Measurements from ENCODE around the gene CSPG4.
A peak's percentile ranks its signal among the peaks of the same experiment; 100 is the strongest.

DNA sequence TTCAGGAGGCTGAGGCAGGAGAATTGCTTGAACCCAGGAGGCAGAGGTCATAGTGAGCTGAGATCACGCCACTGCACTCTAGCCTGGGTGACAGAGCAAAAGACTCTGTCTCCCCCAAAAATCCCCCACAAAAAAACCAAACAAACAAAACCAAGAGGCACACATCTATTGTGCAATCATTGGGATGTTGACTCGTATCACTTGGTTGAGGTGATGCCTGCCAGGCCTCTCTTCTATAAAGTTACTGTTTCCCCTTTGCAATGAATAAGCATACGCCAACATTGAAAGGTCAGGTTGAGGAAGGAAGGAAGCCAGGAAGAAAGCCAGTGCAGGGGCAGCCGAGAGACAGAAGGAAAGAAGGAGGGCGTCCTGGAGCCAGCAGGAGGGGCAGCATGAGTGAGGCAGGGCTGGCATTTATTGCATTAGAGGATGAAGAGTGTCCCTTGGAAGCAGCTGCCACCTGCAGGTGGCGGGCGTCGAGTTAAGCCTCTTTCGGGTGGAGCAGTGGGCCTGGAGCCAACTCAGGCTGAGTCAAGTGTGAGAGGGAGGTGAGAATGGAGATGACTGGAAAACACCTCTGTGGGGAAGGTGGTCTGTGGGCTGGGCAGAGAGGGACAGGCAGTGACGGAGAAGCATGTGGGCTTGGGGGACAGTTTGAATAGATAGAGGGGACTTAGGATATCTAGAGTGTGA is 8.3 kb upstream of the CSPG4 start:
- TF ChIP-seq, protein P1, sequence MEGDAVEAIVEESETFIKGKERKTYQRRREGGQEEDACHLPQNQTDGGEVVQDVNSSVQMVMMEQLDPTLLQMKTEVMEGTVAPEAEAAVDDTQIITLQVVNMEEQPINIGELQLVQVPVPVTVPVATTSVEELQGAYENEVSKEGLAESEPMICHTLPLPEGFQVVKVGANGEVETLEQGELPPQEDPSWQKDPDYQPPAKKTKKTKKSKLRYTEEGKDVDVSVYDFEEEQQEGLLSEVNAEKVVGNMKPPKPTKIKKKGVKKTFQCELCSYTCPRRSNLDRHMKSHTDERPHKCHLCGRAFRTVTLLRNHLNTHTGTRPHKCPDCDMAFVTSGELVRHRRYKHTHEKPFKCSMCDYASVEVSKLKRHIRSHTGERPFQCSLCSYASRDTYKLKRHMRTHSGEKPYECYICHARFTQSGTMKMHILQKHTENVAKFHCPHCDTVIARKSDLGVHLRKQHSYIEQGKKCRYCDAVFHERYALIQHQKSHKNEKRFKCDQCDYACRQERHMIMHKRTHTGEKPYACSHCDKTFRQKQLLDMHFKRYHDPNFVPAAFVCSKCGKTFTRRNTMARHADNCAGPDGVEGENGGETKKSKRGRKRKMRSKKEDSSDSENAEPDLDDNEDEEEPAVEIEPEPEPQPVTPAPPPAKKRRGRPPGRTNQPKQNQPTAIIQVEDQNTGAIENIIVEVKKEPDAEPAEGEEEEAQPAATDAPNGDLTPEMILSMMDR (optimal IDR thresholded peaks at IDR 0.05 in 1 of 3, IDR thresholded peaks at IDR 0.05 in 1 of 3, conservative IDR thresholded peaks at IDR 0.05 in 1 of 3; ENCODE audit: extremely low read depth in 1 of 3, insufficient read depth in 2 of 3, low read length in 3 of 3) = peak; percentile 72 to 78 (median 76)
- TF ChIP-seq EZH2 (IDR thresholded peaks at IDR 0.05; ENCODE audit: low read length) = no peak
